ENCODE results near the gene RNMT.
A peak's percentile ranks its signal among the peaks of the same experiment; 100 is the strongest.

Gene RNMT

GRCh38 chr18:13696961-13697360 lies 29.5 kb upstream of the RNMT start:
- TF ChIP-seq CTCF (IDR thresholded peaks at IDR 0.05; ENCODE audit: insufficient read depth, low read length, poor library complexity, severe bottlenecking), result no peak
- Histone ChIP-seq H3K4me3 (replicated peaks; ENCODE audit: low read depth, low read length) (no peak overlapping the region), H3K27me3 (replicated peaks; ENCODE audit: control insufficient read depth, insufficient read depth, low read length) (no peaks in the 10 kb centered on the region), H3K36me3 (ENCODE audit: control insufficient read depth, insufficient read depth, low read length) (no peaks in the 10 kb centered on the region)
- DNase-seq (ENCODE audit: extremely low read depth, insufficient read length), result no peak

- Histone ChIP-seq H3K27me3 (replicated peaks; ENCODE audit: control insufficient read depth, insufficient read depth, low read length) (no peaks in the 10 kb centered on the region), H3K4me3 (replicated peaks; ENCODE audit: low read depth, low read length) (no peak overlapping the region), H3K36me3 (ENCODE audit: control insufficient read depth, insufficient read depth, low read length) (no peaks in the 10 kb centered on the region; the same call in 1 of the 2 replicates)
- TF ChIP-seq CTCF (IDR thresholded peaks at IDR 0.05; ENCODE audit: insufficient read depth, low read length, poor library complexity, severe bottlenecking), result no peak
- DNase-seq (ENCODE audit: extremely low read depth, insufficient read length), result no peak
Observed at GRCh38 chr18:13700153-13700552, 26.3 kb upstream of the RNMT start.

- peak; percentile 17 for DNase-seq (ENCODE audit: extremely low read depth, insufficient read length)
- no peaks in the 10 kb centered on the region; the same call in 1 of the 2 replicates for H3K36me3 ChIP-seq (ENCODE audit: control insufficient read depth, insufficient read depth, low read length)
- TF ChIP-seq CTCF (IDR thresholded peaks at IDR 0.05; ENCODE audit: insufficient read depth, low read length, poor library complexity, severe bottlenecking), result no peak
- no peak overlapping the region for H3K4me3 ChIP-seq (replicated peaks; ENCODE audit: low read depth, low read length)
- H3K27me3 ChIP-seq (replicated peaks; ENCODE audit: control insufficient read depth, insufficient read depth, low read length), result no peaks in the 10 kb centered on the region
Observed at GRCh38 chr18:13703899-13704298, 22.6 kb upstream of the RNMT start.

- peaks cover 1% of the 10 kb centered on the region; the same call in 1 of the 2 replicates for H3K36me3 ChIP-seq (ENCODE audit: control insufficient read depth, insufficient read depth, low read length)
- no peak for TF ChIP-seq CTCF (IDR thresholded peaks at IDR 0.05; ENCODE audit: insufficient read depth, low read length, poor library complexity, severe bottlenecking)
- H3K4me3 ChIP-seq (replicated peaks; ENCODE audit: low read depth, low read length), result no peak overlapping the region
- no peak for DNase-seq (ENCODE audit: extremely low read depth, insufficient read length)
- no peaks in the 10 kb centered on the region for H3K27me3 ChIP-seq (replicated peaks; ENCODE audit: control insufficient read depth, insufficient read depth, low read length)
Observed at GRCh38 chr18:13710414-13710831, 16.1 kb upstream of the RNMT start.

- DNase-seq (ENCODE audit: extremely low read depth, insufficient read length), result no peak
- no peaks in the 10 kb centered on the region for H3K27me3 ChIP-seq (replicated peaks; ENCODE audit: control insufficient read depth, insufficient read depth, low read length)
- TF ChIP-seq CTCF (IDR thresholded peaks at IDR 0.05; ENCODE audit: insufficient read depth, low read length, poor library complexity, severe bottlenecking), result no peak
- peaks cover 1% of the 10 kb centered on the region; the same call in 1 of the 2 replicates for H3K36me3 ChIP-seq (ENCODE audit: control insufficient read depth, insufficient read depth, low read length)
- no peak overlapping the region for H3K4me3 ChIP-seq (replicated peaks; ENCODE audit: low read depth, low read length)
Observed at GRCh38 chr18:13712400-13713131, 13.9 kb upstream of the RNMT start.
